Measurements from ENCODE around the gene BEGAIN.

BEGAIN gene

DNA sequence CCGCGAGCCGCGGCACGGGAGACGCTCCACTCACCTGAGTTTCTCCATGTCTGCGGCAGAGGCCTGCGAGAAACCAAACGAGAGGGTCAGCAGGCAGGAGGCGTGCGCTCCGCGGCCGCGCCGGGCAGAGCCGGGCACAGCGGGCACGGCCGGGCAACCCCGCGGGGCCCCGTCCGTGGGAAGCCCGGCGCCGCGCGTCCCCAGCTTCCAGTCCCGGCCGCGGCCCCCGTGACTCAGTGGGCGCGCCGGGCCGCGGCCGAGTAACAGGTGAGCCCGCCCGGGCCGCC is 19.4 kb downstream of the BEGAIN start:
- Histone ChIP-seq H3K36me3 (ENCODE audit: control insufficient read depth, insufficient read depth, low read length) (no peaks in the 10 kb centered on the region), H3K4me1 (ENCODE audit: control insufficient read depth, insufficient read depth, low read length) (peaks cover 8% of the 10 kb centered on the region), H3K9ac (ENCODE audit: low read depth, low read length) (no peak overlapping the region), H3K9me3 (ENCODE audit: control insufficient read depth, insufficient read depth, low read length) (no peaks in the 10 kb centered on the region), H3K27me3 (ENCODE audit: control insufficient read depth, insufficient read depth, low read length) (peaks cover 31% of the 10 kb centered on the region), H3K4me3 (ENCODE audit: low read depth, low read length) (peak overlapping the region; percentile 52)

DNA sequence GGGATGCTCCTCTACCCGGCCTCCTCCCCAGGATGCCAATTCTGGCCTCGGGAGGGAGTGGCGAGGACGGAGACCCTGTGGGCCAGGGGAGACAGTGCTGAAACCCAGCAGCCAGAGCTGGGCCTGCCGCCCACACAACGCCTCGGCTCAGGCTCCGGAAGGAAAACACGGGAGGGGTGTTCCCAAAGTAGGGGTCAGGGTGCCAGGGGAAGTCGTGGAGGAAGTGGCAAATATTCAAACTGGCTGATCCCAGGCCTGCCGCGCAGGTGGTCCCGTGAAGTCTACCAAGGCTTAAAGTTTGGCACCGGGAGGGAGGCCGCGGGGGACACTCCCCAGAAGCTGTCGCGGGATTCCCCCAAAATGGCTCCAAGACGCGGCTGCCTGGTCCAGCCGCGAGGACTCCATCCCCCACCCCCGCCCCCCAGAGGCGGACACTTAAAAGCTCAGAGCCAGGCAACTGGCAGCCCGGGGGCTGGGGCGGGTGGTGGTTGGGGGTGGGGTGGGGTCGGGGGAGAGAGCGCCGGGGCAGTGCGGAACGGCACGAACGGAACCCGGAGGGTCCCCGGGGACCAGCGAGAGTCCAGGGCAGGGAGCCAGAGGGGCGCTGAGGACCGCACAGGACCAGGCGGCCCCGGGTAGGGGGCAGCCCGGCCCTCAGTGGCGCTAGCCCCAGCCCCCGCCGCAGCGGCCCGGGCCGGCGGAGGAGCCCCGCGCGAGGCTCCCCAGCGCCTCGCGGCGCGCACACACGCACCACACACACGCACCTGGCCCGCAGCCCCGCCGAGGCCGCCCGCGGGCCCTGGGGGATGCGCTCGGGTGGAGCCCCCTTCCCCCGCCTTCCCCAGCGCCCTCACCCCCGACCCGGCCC is 20.0 kb downstream of the BEGAIN start:
- peaks cover 4% of the 10 kb centered on the region for H3K4me1 ChIP-seq (ENCODE audit: control insufficient read depth, insufficient read depth, low read length)
- H3K36me3 ChIP-seq (ENCODE audit: control insufficient read depth, insufficient read depth, low read length): no peaks in the 10 kb centered on the region
- H3K27me3 ChIP-seq (ENCODE audit: control insufficient read depth, insufficient read depth, low read length): peaks cover 31% of the 10 kb centered on the region
- no peaks in the 10 kb centered on the region for H3K9me3 ChIP-seq (ENCODE audit: control insufficient read depth, insufficient read depth, low read length)
- peak overlapping the region; percentile 52 for H3K4me3 ChIP-seq (ENCODE audit: low read depth, low read length)
- no peak overlapping the region for H3K9ac ChIP-seq (ENCODE audit: low read depth, low read length)

DNA sequence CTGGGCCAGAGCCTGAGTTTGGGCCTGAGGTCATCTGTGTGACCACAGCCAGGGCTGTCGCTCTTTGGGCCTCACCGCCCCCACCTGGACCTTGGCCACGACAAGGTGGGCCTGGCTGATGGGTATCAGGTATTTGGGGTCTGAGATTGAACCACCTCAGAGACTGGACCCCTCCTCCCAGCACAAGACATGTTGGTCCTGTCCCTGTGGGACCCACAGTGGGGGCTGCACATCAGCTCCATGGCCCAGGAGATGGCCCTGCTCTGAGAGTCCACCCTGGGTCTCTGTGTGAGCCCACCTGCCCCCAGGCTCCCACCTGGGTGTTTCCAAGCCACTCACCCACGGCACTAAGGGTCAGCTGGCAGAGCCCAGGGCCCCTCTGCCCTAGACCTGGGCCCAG is 20.6 kb downstream of the BEGAIN start:
- H3K4me3 ChIP-seq (ENCODE audit: low read depth, low read length): peak overlapping the region; percentile 43
- peaks cover 4% of the 10 kb centered on the region for H3K4me1 ChIP-seq (ENCODE audit: control insufficient read depth, insufficient read depth, low read length)
- no peak overlapping the region for H3K9ac ChIP-seq (ENCODE audit: low read depth, low read length)
- no peaks in the 10 kb centered on the region for H3K36me3 ChIP-seq (ENCODE audit: control insufficient read depth, insufficient read depth, low read length)
- H3K27me3 ChIP-seq (ENCODE audit: control insufficient read depth, insufficient read depth, low read length): peaks cover 29% of the 10 kb centered on the region
- no peaks in the 10 kb centered on the region for H3K9me3 ChIP-seq (ENCODE audit: control insufficient read depth, insufficient read depth, low read length)

DNA sequence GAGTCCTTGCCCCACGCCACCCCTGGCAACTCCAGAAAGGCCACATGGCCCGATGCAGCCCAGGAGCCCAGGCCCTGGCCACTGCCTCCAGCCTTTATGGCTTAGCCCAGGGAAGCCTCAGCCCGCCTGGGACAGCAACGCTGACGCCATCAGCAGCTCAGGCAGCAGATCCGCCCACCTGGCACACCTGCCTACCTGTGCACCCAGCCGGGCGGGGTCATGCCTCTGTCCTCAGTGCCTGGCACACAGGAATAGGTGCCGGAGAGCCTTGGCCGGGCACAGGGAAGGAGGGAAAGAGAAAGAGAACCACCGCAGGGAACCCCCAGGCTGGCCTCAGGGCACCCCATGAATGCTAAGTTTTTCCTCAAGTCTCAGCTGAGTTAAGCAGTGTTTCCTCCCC is 21.1 kb downstream of the BEGAIN start:
- Histone ChIP-seq H3K27me3 (ENCODE audit: control insufficient read depth, insufficient read depth, low read length) (peaks cover 29% of the 10 kb centered on the region), H3K36me3 (ENCODE audit: control insufficient read depth, insufficient read depth, low read length) (no peaks in the 10 kb centered on the region), H3K9me3 (ENCODE audit: control insufficient read depth, insufficient read depth, low read length) (no peaks in the 10 kb centered on the region), H3K4me3 (ENCODE audit: low read depth, low read length) (no peak overlapping the region), H3K9ac (ENCODE audit: low read depth, low read length) (no peak overlapping the region), H3K4me1 (ENCODE audit: control insufficient read depth, insufficient read depth, low read length) (peaks cover 4% of the 10 kb centered on the region)

DNA sequence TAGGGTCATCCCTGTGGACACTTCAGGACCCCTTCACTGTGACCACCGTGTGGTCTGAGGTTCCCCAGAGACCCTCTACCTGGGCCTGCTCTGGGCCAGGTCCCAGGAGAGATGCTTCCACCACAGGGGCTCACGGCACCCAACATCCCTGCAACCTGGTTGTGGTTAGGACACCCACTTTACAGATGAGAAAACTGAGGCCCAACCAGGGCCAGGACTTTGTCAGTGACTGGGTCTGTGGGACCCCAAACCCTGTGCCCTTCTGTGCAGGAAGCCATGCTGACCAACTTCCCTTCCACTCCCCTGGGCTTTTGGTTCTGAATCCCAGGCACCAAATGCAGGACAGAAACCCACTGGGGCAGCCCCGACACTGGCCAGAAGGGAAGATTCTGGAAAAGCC is 21.6 kb downstream of the BEGAIN start:
- peaks cover 29% of the 10 kb centered on the region for H3K27me3 ChIP-seq (ENCODE audit: control insufficient read depth, insufficient read depth, low read length)
- H3K4me1 ChIP-seq (ENCODE audit: control insufficient read depth, insufficient read depth, low read length): peaks cover 4% of the 10 kb centered on the region
- no peak overlapping the region for H3K9ac ChIP-seq (ENCODE audit: low read depth, low read length)
- no peaks in the 10 kb centered on the region for H3K36me3 ChIP-seq (ENCODE audit: control insufficient read depth, insufficient read depth, low read length)
- no peak overlapping the region for H3K4me3 ChIP-seq (ENCODE audit: low read depth, low read length)
- H3K9me3 ChIP-seq (ENCODE audit: control insufficient read depth, insufficient read depth, low read length): no peaks in the 10 kb centered on the region

DNA sequence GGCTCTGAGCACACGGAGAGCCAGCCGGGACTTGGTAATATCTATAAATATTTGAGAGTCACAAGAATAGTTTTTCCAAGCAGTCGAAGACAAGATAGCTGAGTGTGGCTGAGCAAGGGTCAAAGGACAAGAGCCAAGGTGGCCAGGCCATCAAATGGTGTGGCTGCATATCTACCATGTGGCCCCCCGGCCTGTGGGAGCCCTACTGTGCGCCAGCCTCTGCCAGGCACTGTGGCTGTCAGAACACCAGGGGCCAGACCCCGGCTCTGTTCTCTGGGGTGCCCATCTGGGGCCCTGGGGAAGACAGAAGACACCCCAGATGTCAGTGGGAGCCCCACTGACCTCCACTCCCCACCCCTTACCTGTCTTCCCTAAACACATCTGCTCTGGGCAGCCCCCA is 22.7 kb downstream of the BEGAIN start:
- H3K27me3 ChIP-seq (ENCODE audit: control insufficient read depth, insufficient read depth, low read length): peaks cover 19% of the 10 kb centered on the region
- H3K36me3 ChIP-seq (ENCODE audit: control insufficient read depth, insufficient read depth, low read length): no peaks in the 10 kb centered on the region

DNA sequence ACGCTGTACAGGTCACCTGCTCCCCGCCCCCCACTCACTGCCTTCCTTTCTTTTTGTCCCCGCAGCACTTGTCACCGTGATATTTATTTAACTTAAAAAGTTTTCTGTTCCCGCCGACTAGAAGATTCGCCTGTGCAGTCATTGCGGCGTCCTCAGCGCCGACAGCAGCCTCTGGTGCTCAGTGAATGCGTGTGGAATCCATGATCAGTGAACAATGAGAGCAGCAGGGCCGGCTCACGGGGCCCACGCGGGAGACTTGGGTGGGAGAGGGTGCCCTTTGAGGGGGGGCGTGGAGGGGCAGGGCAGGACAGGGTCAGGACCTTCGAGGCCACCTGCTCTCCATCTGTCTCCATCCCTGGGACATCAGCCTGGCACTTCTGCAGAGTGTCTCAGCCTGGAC is 24.5 kb downstream of the BEGAIN start:
- Histone ChIP-seq H3K36me3 (ENCODE audit: control insufficient read depth, insufficient read depth, low read length) (no peaks in the 10 kb centered on the region), H3K4me3 (ENCODE audit: low read depth, low read length) (no peak overlapping the region), H3K9ac (ENCODE audit: low read depth, low read length) (no peak overlapping the region), H3K4me1 (ENCODE audit: control insufficient read depth, insufficient read depth, low read length) (no peaks in the 10 kb centered on the region), H3K9me3 (ENCODE audit: control insufficient read depth, insufficient read depth, low read length) (no peaks in the 10 kb centered on the region), H3K27me3 (ENCODE audit: control insufficient read depth, insufficient read depth, low read length) (peaks cover 11% of the 10 kb centered on the region)

More for the DNA sequence above, 22.7 kb downstream of the BEGAIN start:
- H3K9me3 ChIP-seq (ENCODE audit: control insufficient read depth, insufficient read depth, low read length): no peaks in the 10 kb centered on the region
- no peak overlapping the region for H3K9ac ChIP-seq (ENCODE audit: low read depth, low read length)
- H3K4me3 ChIP-seq (ENCODE audit: low read depth, low read length): no peak overlapping the region
- peaks cover 2% of the 10 kb centered on the region for H3K4me1 ChIP-seq (ENCODE audit: control insufficient read depth, insufficient read depth, low read length)

DNA sequence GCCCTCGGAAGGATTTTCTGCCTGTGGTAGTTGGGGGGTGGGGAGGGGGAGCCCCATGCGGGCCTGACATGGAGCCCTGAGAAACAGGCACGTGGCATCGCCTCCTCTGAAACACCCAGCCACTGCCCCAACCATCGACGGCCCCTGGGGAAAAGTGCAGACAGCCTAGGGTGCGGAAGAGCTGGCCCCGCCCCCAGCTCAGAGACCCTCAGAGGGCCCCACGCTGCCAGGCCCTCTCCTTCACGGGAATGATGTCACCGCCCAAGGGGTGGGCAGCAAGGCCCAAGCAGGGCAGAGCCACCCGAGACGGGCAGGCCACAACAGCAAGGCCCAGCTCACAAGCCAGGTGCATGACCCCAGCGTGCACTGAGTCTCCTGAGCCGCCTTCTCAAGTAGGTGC is 26.2 kb downstream of the BEGAIN start:
- Histone ChIP-seq H3K9ac (ENCODE audit: low read depth, low read length) (no peak overlapping the region), H3K36me3 (ENCODE audit: control insufficient read depth, insufficient read depth, low read length) (no peaks in the 10 kb centered on the region), H3K9me3 (ENCODE audit: control insufficient read depth, insufficient read depth, low read length) (no peaks in the 10 kb centered on the region), H3K4me3 (ENCODE audit: low read depth, low read length) (no peak overlapping the region), H3K4me1 (ENCODE audit: control insufficient read depth, insufficient read depth, low read length) (no peaks in the 10 kb centered on the region), H3K27me3 (ENCODE audit: control insufficient read depth, insufficient read depth, low read length) (peaks cover under 1% of the 10 kb centered on the region)

DNA sequence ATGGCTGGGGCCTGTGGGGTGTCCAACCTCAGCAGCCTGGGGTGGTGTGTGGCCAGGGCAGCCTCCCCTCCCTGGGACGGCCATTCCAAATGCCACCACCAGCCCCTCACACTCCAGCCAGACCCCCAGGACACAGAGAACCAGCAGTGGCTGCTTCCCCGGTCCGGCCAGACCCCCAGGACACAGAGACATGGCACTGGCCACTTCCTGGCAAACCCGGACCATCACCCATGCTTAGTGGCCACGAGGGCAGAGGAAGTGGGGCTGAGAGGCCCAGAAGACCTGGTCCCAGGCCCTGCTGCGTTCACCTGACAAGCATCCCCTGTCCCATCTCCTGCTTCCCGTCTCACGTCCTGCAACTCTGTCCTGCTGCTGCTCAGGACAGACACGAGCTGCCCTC is 26.7 kb downstream of the BEGAIN start:
- Histone ChIP-seq H3K9ac (ENCODE audit: low read depth, low read length) (no peak overlapping the region), H3K27me3 (ENCODE audit: control insufficient read depth, insufficient read depth, low read length) (no peaks in the 10 kb centered on the region)

DNA sequence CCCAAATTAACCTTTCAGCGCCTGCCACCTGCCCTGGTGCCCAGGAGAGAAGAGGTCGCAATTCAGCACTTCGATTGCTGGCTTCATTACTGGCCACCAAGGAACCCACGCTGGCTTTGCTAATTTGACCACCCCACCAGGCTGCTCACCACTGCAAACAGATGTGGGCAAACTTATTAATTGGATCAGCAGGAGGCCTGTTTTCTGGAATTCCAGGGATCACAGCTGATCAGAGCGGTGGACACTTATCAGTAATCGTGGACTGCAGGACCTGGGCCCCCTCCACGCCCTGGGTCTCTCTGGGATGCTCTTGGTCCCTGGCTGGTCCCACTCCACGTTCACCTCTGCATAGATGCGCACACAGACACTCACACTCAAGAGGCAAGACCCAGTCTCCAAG is 27.8 kb downstream of the BEGAIN start:
- H3K4me1 ChIP-seq (ENCODE audit: control insufficient read depth, insufficient read depth, low read length): peaks cover 6% of the 10 kb centered on the region

More for the DNA sequence above, 26.7 kb downstream of the BEGAIN start:
- Histone ChIP-seq H3K9me3 (ENCODE audit: control insufficient read depth, insufficient read depth, low read length) (no peaks in the 10 kb centered on the region), H3K4me3 (ENCODE audit: low read depth, low read length) (no peak overlapping the region), H3K4me1 (ENCODE audit: control insufficient read depth, insufficient read depth, low read length) (peaks cover 2% of the 10 kb centered on the region), H3K36me3 (ENCODE audit: control insufficient read depth, insufficient read depth, low read length) (no peaks in the 10 kb centered on the region)

DNA sequence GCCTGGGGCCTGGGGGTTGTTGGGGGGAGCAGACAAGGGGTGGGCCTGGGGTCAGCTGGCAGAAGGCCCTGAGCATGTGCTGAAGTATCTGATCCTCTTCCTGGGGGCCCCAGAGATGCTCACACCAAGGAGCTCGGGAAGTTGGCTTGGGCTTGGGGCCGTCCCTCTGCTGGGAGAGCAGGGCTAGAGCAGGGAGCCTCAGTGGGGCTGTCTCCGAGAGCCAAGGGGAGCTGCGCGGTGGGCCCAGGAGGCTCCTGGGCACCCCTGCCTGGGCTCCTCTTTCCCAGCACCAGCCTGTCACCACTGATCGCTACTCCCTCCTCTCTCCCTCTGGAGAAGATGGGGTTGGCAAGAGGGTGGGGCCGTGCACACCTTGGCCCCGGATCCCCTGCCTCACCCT is 28.3 kb downstream of the BEGAIN start:
- Histone ChIP-seq H3K4me1 (ENCODE audit: control insufficient read depth, insufficient read depth, low read length) (peaks cover 6% of the 10 kb centered on the region), H3K9ac (ENCODE audit: low read depth, low read length) (no peak overlapping the region), H3K9me3 (ENCODE audit: control insufficient read depth, insufficient read depth, low read length) (no peaks in the 10 kb centered on the region), H3K27me3 (ENCODE audit: control insufficient read depth, insufficient read depth, low read length) (no peaks in the 10 kb centered on the region), H3K4me3 (ENCODE audit: low read depth, low read length) (no peak overlapping the region), H3K36me3 (ENCODE audit: control insufficient read depth, insufficient read depth, low read length) (no peaks in the 10 kb centered on the region)

More for the DNA sequence above, 27.8 kb downstream of the BEGAIN start:
- Histone ChIP-seq H3K9ac (ENCODE audit: low read depth, low read length) (no peak overlapping the region), H3K4me3 (ENCODE audit: low read depth, low read length) (no peak overlapping the region), H3K27me3 (ENCODE audit: control insufficient read depth, insufficient read depth, low read length) (no peaks in the 10 kb centered on the region), H3K36me3 (ENCODE audit: control insufficient read depth, insufficient read depth, low read length) (no peaks in the 10 kb centered on the region), H3K9me3 (ENCODE audit: control insufficient read depth, insufficient read depth, low read length) (no peaks in the 10 kb centered on the region)

DNA sequence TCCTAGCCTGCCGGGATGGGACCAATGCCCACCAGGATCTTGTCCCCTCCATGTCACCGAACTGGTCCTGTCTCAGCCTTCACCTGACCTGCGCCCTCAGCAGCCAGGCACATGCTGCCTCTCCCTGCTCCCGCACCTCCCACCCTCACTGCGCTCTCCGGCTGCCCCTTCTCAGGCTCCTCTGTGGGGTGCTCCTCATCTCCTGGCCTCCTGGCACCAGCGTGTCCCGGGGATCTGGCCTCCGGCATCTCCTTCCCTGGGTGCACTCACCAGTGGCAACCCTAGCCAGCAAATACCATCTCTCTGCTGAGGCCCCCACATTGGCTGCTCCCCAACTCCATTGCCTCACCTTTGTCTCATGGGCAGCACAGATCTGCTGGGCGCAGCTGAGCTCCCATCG is 29.0 kb downstream of the BEGAIN start:
- Histone ChIP-seq H3K27me3 (ENCODE audit: control insufficient read depth, insufficient read depth, low read length) (no peaks in the 10 kb centered on the region), H3K4me3 (ENCODE audit: low read depth, low read length) (no peak overlapping the region), H3K4me1 (ENCODE audit: control insufficient read depth, insufficient read depth, low read length) (peaks cover 6% of the 10 kb centered on the region), H3K36me3 (ENCODE audit: control insufficient read depth, insufficient read depth, low read length) (no peaks in the 10 kb centered on the region), H3K9ac (ENCODE audit: low read depth, low read length) (no peak overlapping the region), H3K9me3 (ENCODE audit: control insufficient read depth, insufficient read depth, low read length) (no peaks in the 10 kb centered on the region)

Data from iPS-15b (cell line).